SK-N-SH treated with all-trans-retinoic acid at 6 μM for 48 hours (cell line): ENCODE measurements around the gene KIAA1210.

Experiments used
- ARNTL ChIP-seq: fragments of 450-650 bp; formaldehyde crosslinking; IDR thresholded peaks from 2 replicates; pipeline ENCODE4 v1.5.0; 2020; ENCODE audit warnings: low read depth, mild to moderate bottlenecking, moderate library complexity, borderline replicate concordance
- ZC3H10 ChIP-seq: fragments of 250-450 bp; sonication (Bioruptor Pico); IDR thresholded peaks from 2 replicates; pipeline ENCODE4 v1.5.1; 2021; ENCODE audit warnings: mild to moderate bottlenecking, moderate library complexity
- ZFP3 ChIP-seq: fragments of 250-450 bp; sonication (Bioruptor Pico); IDR thresholded peaks from 2 replicates; pipeline ENCODE4 v1.5.0; 2020; ENCODE audit warnings: mild to moderate bottlenecking, moderate library complexity

GRCh38 chrX:119045884-119046283 is 81.7 kb downstream of the KIAA1210 start:
- TF ChIP-seq ARNTL (CRISPR knock-in tag) (no peak), ZFP3 (CRISPR knock-in tag) (no peak), ZC3H10 (no peak)
